A549 treated with AZD9567 at 1 μM for 4 hours (cell line): ENCODE data around the gene SMIM10L1. TPM values are rescaled to one million over a fixed set of nuclear protein-coding genes. Genes with fewer than 3 reads are reported as not detected.

ENCODE experiments used
- total RNA-seq: library from RNA; stranded (reverse); fragments of 200-300 nt; extraction: Qiagen RNA extraction; gene quantifications from 5 replicates; pipeline ENCODE4 v1.2.3, GENCODE V29; 2022; ENCODE audit not compliant: insufficient read depth

SMIM10L1 gene
- 6.3 to 8.5 TPM (median 8.4 TPM) in 5 replicates for total RNA-seq

DNA sequence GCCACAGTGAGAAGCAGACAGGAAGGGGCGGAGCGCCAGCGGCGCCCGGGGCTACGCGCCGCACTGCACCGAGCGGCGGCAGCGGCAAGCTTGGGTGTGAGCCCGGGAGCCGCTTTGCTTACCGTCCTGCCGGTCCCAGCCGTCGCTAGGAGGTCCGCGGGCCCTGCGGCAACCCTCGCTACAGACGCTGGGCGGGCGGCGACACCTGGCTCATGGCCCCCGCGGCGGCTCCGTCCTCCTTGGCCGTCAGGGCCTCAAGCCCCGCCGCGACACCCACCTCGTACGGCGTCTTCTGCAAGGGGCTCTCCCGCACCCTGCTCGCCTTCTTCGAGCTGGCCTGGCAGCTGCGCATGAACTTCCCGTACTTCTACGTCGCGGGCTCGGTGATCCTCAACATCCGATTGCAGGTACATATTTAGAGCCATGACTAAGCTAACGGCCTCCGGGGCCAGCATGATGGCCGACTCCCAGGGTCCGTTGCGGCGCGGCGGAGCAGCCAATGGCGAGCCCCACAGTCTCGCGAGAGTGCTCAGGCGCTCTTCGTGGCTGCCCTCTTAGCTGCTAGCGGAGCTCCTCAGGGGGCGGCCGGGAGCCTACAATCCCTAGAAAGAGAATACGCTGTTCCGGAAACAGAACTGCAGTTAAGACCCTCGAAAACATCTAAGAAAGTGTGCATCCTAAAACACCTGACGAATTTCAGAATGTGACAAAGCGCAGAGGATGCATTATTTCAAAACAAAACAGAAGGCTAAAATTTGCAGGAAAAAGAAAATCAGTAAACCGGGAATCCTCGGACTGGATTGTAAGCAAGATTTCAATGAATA lies at the start of gene SMIM10L1:
Gene SMIM10L1 (plus strand): TSS at position 50 of the 824 bp plus-strand sequence. CDS start 163 bp downstream, at position 213.

DNA sequence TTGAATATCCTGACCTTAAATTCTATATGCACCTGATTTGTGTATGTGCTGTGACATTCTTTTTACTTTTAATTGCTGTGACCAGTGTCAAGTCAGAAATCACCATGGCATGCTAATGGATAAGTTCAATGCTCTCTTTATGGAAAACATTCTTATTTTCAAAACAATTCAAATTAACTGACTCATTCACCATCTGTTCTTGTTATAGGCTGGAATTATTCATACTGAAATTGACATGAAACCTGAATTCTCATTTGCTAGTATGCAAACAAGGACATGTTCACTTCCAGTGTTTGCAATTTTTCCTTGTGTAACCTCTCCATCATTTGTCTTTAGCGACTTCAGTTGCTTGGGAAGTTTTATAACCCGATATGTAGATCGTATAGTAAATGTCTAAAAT lies 36.7 kb upstream of the SMIM10L1 start, which contains the start of gene TAS2R30:
Gene TAS2R30 (minus strand): TSS at position 340 of the 400 bp plus-strand sequence. CDS start 400 bp downstream, outside the sequence.

DNA sequence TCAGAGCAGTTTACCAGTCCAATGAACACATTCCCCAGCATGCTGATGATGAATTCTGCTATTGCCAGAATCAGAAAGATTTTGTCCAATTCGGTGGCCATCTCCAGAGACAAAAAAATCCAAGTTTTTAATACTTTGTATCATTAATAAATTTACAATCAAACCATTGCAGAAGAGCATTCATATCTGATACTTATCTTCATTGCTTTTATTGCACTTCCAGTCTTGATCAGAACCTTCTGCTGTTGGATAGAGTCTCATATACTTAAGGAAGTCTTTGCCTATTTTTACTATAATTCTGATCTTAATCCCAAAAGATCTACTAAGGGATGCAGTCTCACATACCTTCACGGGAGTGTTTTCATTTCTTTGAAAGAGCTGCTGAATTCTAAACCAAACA lies 15.8 kb downstream of the SMIM10L1 start, which contains the start of gene TAS2R42:
Gene TAS2R42 (minus strand): TSS at position 101 of the 400 bp plus-strand sequence. CDS start 0 bp downstream, at position 101.

Other genes starting within 250 kb of the SMIM10L1 start
- gene PRH2, start 242.0 kb upstream of the SMIM10L1 start, total RNA-seq: 0.16 to 0.42 TPM in 2 of 5 replicates, not detected in the others
- gene TAS2R14, start 231.9 kb upstream of the SMIM10L1 start, total RNA-seq: 0.41 to 0.83 TPM (median 0.72 TPM) in 4 of 5 replicates, not detected in the other
- not detected in 5 replicates for gene TAS2R50, start 184.3 kb upstream of the SMIM10L1 start, total RNA-seq
- gene TAS2R20, start 172.9 kb upstream of the SMIM10L1 start, total RNA-seq: 0.07 to 0.16 TPM (median 0.09 TPM) in 3 of 5 replicates, not detected in the others
- gene TAS2R19, start 148.6 kb upstream of the SMIM10L1 start, total RNA-seq: 0.12 to 0.16 TPM (median 0.16 TPM) in 3 of 5 replicates, not detected in the others
- gene TAS2R31, start 139.8 kb upstream of the SMIM10L1 start, total RNA-seq: 0.13 to 0.27 TPM (median 0.22 TPM) in 4 of 5 replicates, not detected in the other
- gene TAS2R46, start 108.9 kb upstream of the SMIM10L1 start, total RNA-seq: not detected in 5 replicates
- gene TAS2R43, start 78.9 kb upstream of the SMIM10L1 start, total RNA-seq: not detected in 5 replicates
- gene TAS2R30, start 36.5 kb upstream of the SMIM10L1 start, total RNA-seq: 0.05 TPM in 1 of 5 replicates, not detected in the others
- gene TAS2R42, start 15.7 kb downstream of the SMIM10L1 start, total RNA-seq: not detected in 5 replicates
- not detected in 5 replicates for gene PRB3, start 98.5 kb downstream of the SMIM10L1 start, total RNA-seq
- gene PRB4, start 139.2 kb downstream of the SMIM10L1 start, total RNA-seq: not detected in 5 replicates
- not detected in 5 replicates for gene PRB2, start 224.4 kb downstream of the SMIM10L1 start, total RNA-seq